ENCODE measurements around the gene AGBL1. TPM values are rescaled to one million over a fixed set of nuclear protein-coding genes. Genes with fewer than 3 reads are reported as not detected.

Gene AGBL1
- total RNA-seq, 1 experiment from 2014 or later = not detected

- H3K27me3 ChIP-seq (ENCODE audit: insufficient read depth, low read depth) = no peaks in the 10 kb centered on the region
- BruUV-seq (replicated peaks) = no TSS peak
- no peak for DNase-seq
- POLR2A ChIA-PET (ENCODE audit: unreplicated experiment) = interaction anchor here (0.5 kb wide), 1 partner anchor 1297 kb away, joined by 6 read pairs; no protein-coding TSS in a partner anchor
- no peak overlapping the region for H3K4me2 ChIP-seq
- no peak overlapping the region for H3K4me3 ChIP-seq
- TF ChIP-seq EZH2 (IDR thresholded peaks at IDR 0.05; ENCODE audit: low read depth) (no peak), CTCF (conservative IDR thresholded peaks at IDR 0.05) (no peak)
- H3K9me2 ChIP-seq (ENCODE audit: insufficient read depth) = no peaks in the 10 kb centered on the region
- no peaks in the 10 kb centered on the region for H3K9me3 ChIP-seq (ENCODE audit: insufficient read depth, low read depth)
- H4K20me1 ChIP-seq (ENCODE audit: insufficient read depth) = no peaks in the 10 kb centered on the region
- H2AFZ ChIP-seq = no peak overlapping the region
- H3K36me3 ChIP-seq (ENCODE audit: low read depth) = no peaks in the 10 kb centered on the region
- no peaks in the 10 kb centered on the region; the same call in 1 of the 2 replicates for H3F3A ChIP-seq (ENCODE audit: insufficient read depth, low read depth)
- intact Hi-C loops (cut with micrococcal nuclease; ENCODE audit: unreplicated experiment) = no loop called here
- no peaks in the 10 kb centered on the region for H3K4me1 ChIP-seq (replicated peaks; ENCODE audit: insufficient read depth)
- H3K27ac ChIP-seq = no peak overlapping the region
- CTCF ChIA-PET = no interaction called here
- no peaks in the 10 kb centered on the region for H3K79me2 ChIP-seq (ENCODE audit: low read depth)
Measured at GRCh38 chr15:86620641-86621349, 541.1 kb downstream of the AGBL1 start.

DNA sequence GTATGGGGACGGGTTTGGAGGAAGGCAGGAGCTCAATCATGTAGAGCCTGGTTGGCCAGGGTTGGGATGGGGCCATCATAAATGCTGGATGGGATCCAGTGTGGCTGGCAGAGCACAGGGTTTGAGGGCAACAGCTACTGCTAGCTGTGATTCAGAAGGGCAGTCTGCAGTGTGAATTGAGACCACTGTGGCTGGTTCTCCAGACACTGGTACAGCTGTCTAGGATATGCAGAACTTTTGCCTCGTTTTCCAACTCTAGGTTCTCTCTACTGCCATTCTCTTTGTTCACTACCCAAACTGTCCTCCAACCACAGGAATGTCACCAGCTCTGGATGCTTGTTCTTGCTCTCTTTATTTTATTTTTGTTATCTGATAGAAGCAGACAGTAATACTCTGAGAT is 543.6 kb downstream of the AGBL1 start:
- no peak for TF ChIP-seq CTCF (conservative IDR thresholded peaks at IDR 0.05)
- TF ChIP-seq EZH2 (IDR thresholded peaks at IDR 0.05; ENCODE audit: low read depth) = no peak
- DNase-seq = no peak
- no peak overlapping the region for H3K27ac ChIP-seq
- no peaks in the 10 kb centered on the region for H3K27me3 ChIP-seq (ENCODE audit: insufficient read depth, low read depth)
- H3K9me3 ChIP-seq (ENCODE audit: insufficient read depth, low read depth) = no peaks in the 10 kb centered on the region
- intact Hi-C loops (cut with micrococcal nuclease; ENCODE audit: unreplicated experiment) = no loop called here
- H3K4me3 ChIP-seq = no peak overlapping the region
- POLR2A ChIA-PET (ENCODE audit: unreplicated experiment) = interaction anchor here (0.6 kb wide), 1 partner anchor 1832 kb away, joined by 5 read pairs; no protein-coding TSS in a partner anchor
- no peaks in the 10 kb centered on the region for H3K79me2 ChIP-seq (ENCODE audit: low read depth)
- no peaks in the 10 kb centered on the region for H3K9me2 ChIP-seq (ENCODE audit: insufficient read depth)
- H3K4me2 ChIP-seq = no peak overlapping the region
- no TSS peak for BruUV-seq (replicated peaks)
- H3F3A ChIP-seq (ENCODE audit: insufficient read depth, low read depth) = no peaks in the 10 kb centered on the region; the same call in 1 of the 2 replicates
- no peak overlapping the region for H2AFZ ChIP-seq
- CTCF ChIA-PET = no interaction called here
- H3K4me1 ChIP-seq (replicated peaks; ENCODE audit: insufficient read depth) = no peaks in the 10 kb centered on the region
- H3K36me3 ChIP-seq (ENCODE audit: low read depth) = no peaks in the 10 kb centered on the region
- H4K20me1 ChIP-seq (ENCODE audit: insufficient read depth) = no peaks in the 10 kb centered on the region

GRCh38 chr15:86624261-86625036 is 544.8 kb downstream of the AGBL1 start:
- Histone ChIP-seq H2AFZ (no peak overlapping the region), H3K27ac (no peak overlapping the region), H3K36me3 (ENCODE audit: low read depth) (no peaks in the 10 kb centered on the region), H3K9me2 (ENCODE audit: insufficient read depth) (no peaks in the 10 kb centered on the region), H3K4me3 (no peak overlapping the region), H3K27me3 (ENCODE audit: insufficient read depth, low read depth) (no peaks in the 10 kb centered on the region), H3F3A (ENCODE audit: insufficient read depth, low read depth) (no peaks in the 10 kb centered on the region; the same call in 1 of the 2 replicates), H3K79me2 (ENCODE audit: low read depth) (no peaks in the 10 kb centered on the region), H3K4me1 (replicated peaks; ENCODE audit: insufficient read depth) (no peaks in the 10 kb centered on the region), H4K20me1 (ENCODE audit: insufficient read depth) (no peaks in the 10 kb centered on the region), H3K4me2 (no peak overlapping the region), H3K9me3 (ENCODE audit: insufficient read depth, low read depth) (no peaks in the 10 kb centered on the region)
- CTCF ChIA-PET = no interaction called here
- peak; percentile 75 to 82 for DNase-seq
- BruUV-seq (replicated peaks) = no TSS peak
- POLR2A ChIA-PET (ENCODE audit: unreplicated experiment) = no interaction called here
- intact Hi-C loops (cut with micrococcal nuclease; ENCODE audit: unreplicated experiment) = loop anchor here (1.0 kb wide), 2 partner anchors 119 to 1826 kb away; no protein-coding TSS in a partner anchor
- peak; percentile 65 for TF ChIP-seq CTCF (conservative IDR thresholded peaks at IDR 0.05)
- TF ChIP-seq EZH2 (IDR thresholded peaks at IDR 0.05; ENCODE audit: low read depth) = no peak

All from PC-9 (cell line).